Activated B cell treated with CpG ODN at 0.5 μM for 24 hours (primary cell): ENCODE measurements around the gene CORT. TPM values are rescaled to one million over a fixed set of nuclear protein-coding genes. Genes with fewer than 3 reads are reported as not detected.

Source experiments
- ATAC-seq: fragments of 200-7000 bp; cut with Tn5 transposase; one replicate; pipeline ENCODE4 v1.10.0; 2021; ENCODE audit warnings: low read depth, mild to moderate bottlenecking, moderate library complexity
- CTCF ChIA-PET: fragments of 350-600 bp; sonication (Branson Sonifier 250); formaldehyde crosslinking; loops from one replicate; lab custom pipeline; 2021; ENCODE audit warnings: antibody characterized with exemption; lab: Charles Lee
- POLR2A ChIA-PET: fragments of 350-600 bp; sonication (Branson Sonifier 250); formaldehyde crosslinking; loops from one replicate; lab custom pipeline; 2021; ENCODE audit warnings: antibody characterized with exemption; lab: Charles Lee
- DNase-seq: peaks from one replicate; pipeline ENCODE4 v3.0.0; 2022
- H3K27ac Mint-ChIP-seq: one replicate; pipeline ENCODE4 v1.8.0; 2020; ENCODE audit warnings: mixed read lengths
- H3K27me3 Mint-ChIP-seq: one replicate; pipeline ENCODE4 v1.8.0; 2021; ENCODE audit warnings: mixed read lengths
- H3K36me3 Mint-ChIP-seq: one replicate; pipeline ENCODE4 v1.8.0; 2021; ENCODE audit warnings: low read depth, mixed read lengths
- H3K4me1 Mint-ChIP-seq: one replicate; pipeline ENCODE4 v1.8.0; 2021; ENCODE audit warnings: mixed read lengths
- H3K4me3 Mint-ChIP-seq: one replicate; pipeline ENCODE4 v1.8.0; 2020; ENCODE audit warnings: mild to moderate bottlenecking, mixed read lengths
- H3K9me3 Mint-ChIP-seq: one replicate; pipeline ENCODE4 v1.8.0; 2020; ENCODE audit warnings: mixed read lengths
- intact Hi-C: fragments of 100-400 bp; cut with micrococcal nuclease; formaldehyde crosslinking; loops from one replicate; pipeline ENCODE4 v1.15.1; 2024
- total RNA-seq: library from RNA; stranded (reverse); gene quantifications from 2 replicates; pipeline ENCODE4 v1.2.3, GENCODE V29; 2022
- TF ChIP-seq, protein P1 (sequence below): fragments of 200-600 bp; IDR thresholded peaks from one replicate; pipeline ENCODE4 v1.8.0; 2022; ENCODE audit warnings: antibody characterized with exemption, mild to moderate bottlenecking

CORT gene
- total RNA-seq, 1 donor from 2014 or later, result 0.49 TPM

DNA sequence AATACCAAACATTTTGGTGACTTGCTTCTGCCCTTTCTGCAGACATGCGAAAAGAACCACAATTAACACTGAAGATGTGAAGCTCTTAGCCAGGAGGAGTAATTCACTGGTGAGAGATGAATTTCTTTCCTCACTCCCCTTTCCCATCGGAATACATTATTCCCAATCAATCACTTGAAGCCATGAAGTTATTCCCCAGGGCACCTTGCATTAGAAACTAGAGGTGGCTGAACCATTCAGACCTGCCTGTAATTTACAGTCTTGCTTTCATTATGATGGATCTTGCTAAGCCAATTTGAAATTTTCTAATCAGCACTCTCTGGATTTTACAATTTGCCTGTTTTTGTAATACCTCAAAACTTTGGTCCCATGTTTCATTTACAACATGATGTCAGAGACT lies 9.5 kb upstream of the CORT start:
- intact Hi-C loops, result no loop called here
- Mint-ChIP-seq H3K4me1 (no peaks in the 10 kb centered on the region), H3K4me3 (no peak overlapping the region), H3K9me3 (no peaks in the 10 kb centered on the region), H3K27me3 (no peaks in the 10 kb centered on the region), H3K36me3 (peaks cover 11% of the 10 kb centered on the region), H3K27ac (no peak overlapping the region)
- ATAC-seq, result no peak
- TF ChIP-seq, protein P1, sequence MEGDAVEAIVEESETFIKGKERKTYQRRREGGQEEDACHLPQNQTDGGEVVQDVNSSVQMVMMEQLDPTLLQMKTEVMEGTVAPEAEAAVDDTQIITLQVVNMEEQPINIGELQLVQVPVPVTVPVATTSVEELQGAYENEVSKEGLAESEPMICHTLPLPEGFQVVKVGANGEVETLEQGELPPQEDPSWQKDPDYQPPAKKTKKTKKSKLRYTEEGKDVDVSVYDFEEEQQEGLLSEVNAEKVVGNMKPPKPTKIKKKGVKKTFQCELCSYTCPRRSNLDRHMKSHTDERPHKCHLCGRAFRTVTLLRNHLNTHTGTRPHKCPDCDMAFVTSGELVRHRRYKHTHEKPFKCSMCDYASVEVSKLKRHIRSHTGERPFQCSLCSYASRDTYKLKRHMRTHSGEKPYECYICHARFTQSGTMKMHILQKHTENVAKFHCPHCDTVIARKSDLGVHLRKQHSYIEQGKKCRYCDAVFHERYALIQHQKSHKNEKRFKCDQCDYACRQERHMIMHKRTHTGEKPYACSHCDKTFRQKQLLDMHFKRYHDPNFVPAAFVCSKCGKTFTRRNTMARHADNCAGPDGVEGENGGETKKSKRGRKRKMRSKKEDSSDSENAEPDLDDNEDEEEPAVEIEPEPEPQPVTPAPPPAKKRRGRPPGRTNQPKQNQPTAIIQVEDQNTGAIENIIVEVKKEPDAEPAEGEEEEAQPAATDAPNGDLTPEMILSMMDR, result no peak
- DNase-seq, result no peak
- CTCF ChIA-PET, result no interaction called here
- POLR2A ChIA-PET, result no interaction called here

DNA sequence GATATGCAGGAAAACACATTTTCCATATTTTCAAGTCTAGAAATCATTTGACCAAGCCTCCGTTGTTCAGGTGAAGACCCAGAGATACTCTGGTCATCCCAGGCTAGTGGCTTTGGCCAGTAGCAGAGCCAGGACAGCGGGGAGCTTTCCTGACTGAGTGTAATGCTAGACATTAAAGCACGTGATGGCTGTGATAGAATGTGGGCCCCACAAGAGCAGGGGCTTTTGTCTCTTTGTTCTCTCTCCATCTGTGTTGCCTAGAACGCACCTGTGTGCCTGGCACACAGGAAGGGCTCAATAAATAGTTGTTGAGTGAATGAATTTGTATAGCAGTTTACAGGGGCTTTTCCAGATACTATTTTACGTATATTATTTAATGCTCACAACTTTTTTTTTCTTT lies 9.0 kb upstream of the CORT start:
- H3K9me3 Mint-ChIP-seq, result no peaks in the 10 kb centered on the region
- H3K27ac Mint-ChIP-seq, result no peak overlapping the region
- POLR2A ChIA-PET, result no interaction called here
- TF ChIP-seq, protein P1, result no peak
- ATAC-seq, result no peak
- H3K36me3 Mint-ChIP-seq, result peaks cover 11% of the 10 kb centered on the region
- CTCF ChIA-PET, result no interaction called here
- H3K27me3 Mint-ChIP-seq, result no peaks in the 10 kb centered on the region
- intact Hi-C loops, result no loop called here
- DNase-seq, result no peak
- H3K4me3 Mint-ChIP-seq, result no peak overlapping the region
- H3K4me1 Mint-ChIP-seq, result no peaks in the 10 kb centered on the region

DNA sequence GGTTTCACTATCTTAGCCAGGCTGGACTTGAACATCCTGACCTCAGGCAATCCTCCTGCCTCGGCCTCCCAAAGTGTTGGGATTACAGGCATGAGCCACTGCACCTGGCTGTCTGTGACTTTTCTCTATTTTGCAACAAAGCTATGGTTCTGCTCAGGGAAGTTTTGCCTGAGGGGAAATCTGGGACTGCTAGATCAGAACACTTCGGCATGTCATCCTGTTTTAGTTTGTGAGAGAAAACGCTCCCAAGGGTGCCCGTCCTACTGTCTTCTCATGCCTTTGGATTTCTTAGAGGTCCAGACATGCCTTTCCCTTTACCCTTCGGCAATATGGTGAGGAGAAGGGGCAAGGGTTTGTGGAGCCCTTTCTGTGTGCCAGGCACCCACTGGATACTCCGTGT lies 5.6 kb upstream of the CORT start:
- Mint-ChIP-seq H3K27me3 (no peaks in the 10 kb centered on the region), H3K4me3 (no peak overlapping the region), H3K36me3 (peaks cover 11% of the 10 kb centered on the region), H3K9me3 (no peaks in the 10 kb centered on the region), H3K4me1 (no peaks in the 10 kb centered on the region), H3K27ac (no peak overlapping the region)
- TF ChIP-seq, protein P1, result no peak
- CTCF ChIA-PET, result no interaction called here
- intact Hi-C loops, result no loop called here
- POLR2A ChIA-PET, result interaction anchor here (0.7 kb wide), 1 partner anchor 380 kb away, joined by 6 read pairs; no protein-coding TSS in a partner anchor
- ATAC-seq, result no peak
- no peak for DNase-seq

DNA sequence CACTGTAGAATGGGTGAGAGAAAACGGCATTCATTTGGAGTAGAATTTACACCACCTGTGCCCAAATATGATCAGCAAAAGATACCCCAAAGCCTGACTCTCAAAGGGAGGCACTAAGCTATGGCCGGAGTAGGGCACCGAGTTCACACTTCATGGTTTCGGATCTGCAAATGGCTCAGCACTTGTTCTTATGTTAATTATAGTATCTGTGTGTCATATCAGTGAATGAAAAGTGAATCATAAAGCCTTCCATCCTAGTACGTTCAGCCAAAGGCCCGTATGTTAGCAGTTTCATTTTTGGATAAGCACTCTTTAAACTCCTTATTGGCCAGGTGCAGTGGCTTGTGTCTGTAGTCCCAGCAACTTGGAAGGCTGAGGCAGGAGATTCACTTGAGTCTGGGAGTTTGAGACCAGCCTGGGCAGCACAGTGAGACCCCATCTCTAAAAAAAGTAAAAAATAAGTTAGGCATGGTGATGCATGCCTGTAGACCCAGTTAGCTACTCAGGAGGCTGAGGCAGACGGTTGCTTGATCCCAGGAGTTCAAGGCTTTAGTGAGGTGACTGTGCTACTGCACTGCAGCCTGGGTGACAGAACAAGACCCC lies 4.9 kb upstream of the CORT start:
- Mint-ChIP-seq H3K9me3 (no peaks in the 10 kb centered on the region), H3K36me3 (peaks cover 11% of the 10 kb centered on the region), H3K4me3 (no peak overlapping the region), H3K27ac (no peak overlapping the region), H3K27me3 (no peaks in the 10 kb centered on the region), H3K4me1 (no peaks in the 10 kb centered on the region)
- TF ChIP-seq, protein P1, result no peak
- ATAC-seq (no peak), DNase-seq (no peak)
- CTCF ChIA-PET, result no interaction called here
- intact Hi-C loops, result no loop called here
- POLR2A ChIA-PET, result no interaction called here

DNA sequence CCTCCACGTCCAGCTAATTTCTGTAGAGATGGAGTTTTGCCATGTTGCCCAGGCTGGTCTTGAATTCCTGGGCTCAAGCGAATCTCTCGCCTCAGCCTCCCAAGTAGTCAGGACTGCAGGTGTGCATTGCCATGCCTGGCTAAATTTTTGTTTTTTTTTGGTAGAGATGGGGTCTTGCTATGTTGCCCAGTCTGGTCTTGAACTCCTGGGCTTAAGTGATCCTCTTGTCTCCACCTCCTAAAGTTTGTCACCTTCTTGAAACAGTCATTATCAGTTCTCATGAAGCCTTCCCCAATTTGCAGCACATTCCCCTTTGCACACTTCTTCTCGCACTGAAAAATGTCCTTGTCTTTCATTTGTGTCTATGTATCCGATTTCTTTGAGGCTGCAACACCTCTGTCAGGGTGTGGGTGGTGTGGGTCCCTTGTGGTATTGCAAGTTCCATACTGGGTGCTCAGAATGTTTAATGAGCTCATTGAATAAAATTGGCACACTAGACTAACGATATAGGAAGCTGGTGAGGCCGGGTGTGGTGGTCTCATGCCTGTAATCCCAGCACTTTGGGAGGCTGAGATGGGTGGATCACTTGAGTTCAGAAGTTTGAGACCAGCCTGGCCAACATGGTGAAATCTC lies 2.9 kb upstream of the CORT start:
- Mint-ChIP-seq H3K36me3 (peaks cover 4% of the 10 kb centered on the region), H3K27me3 (no peaks in the 10 kb centered on the region), H3K9me3 (no peaks in the 10 kb centered on the region), H3K4me3 (no peak overlapping the region), H3K4me1 (no peaks in the 10 kb centered on the region), H3K27ac (no peak overlapping the region)
- DNase-seq, result no peak
- TF ChIP-seq, protein P1, result no peak
- ChIA-PET CTCF (no interaction called here), POLR2A (no interaction called here)
- no peak for ATAC-seq
- intact Hi-C loops, result no loop called here
